Common myeloid progenitor, CD34-positive (primary cell): ENCODE data around the gene CENPA.
"Not testable (repeated sequence)": the region's sequence is repeated elsewhere in the genome, so short reads cannot be mapped to it uniquely, and the experiment has no call there.

Experiments
- CTCF ChIA-PET: fragments of 350-600 bp; sonication (Branson Sonifier 250); formaldehyde crosslinking; loops from one replicate; lab custom pipeline; 2021; ENCODE audit warnings: antibody characterized with exemption; lab: Charles Lee
- POLR2A ChIA-PET: fragments of 350-600 bp; sonication (Branson Sonifier 250); formaldehyde crosslinking; loops from one replicate; lab custom pipeline; 2021; ENCODE audit warnings: antibody characterized with exemption; lab: Charles Lee
- DNase-seq, 3 donors: peaks; one replicate each; pipeline versions ENCODE4 v3.0.0 to v3.0.0-alpha.2; 2013
- H3K27ac ChIP-seq, 2 experiments: 1 replicate in 1 of 2; 2 replicates in 1 of 2; pipeline ENCODE4 v1.7.0; 2013; ENCODE audit warnings: inconsistent platforms in 2 of 2, low read length in 2 of 2, mild to moderate bottlenecking in 2 of 2, low read depth in 1 of 2, moderate library complexity in 1 of 2; ENCODE audit not compliant: severe bottlenecking in 2 of 2, insufficient read depth in 1 of 2, poor library complexity in 1 of 2
- H3K27me3 ChIP-seq, 5 experiments: replicated peaks in 2 of 5; 1 replicate in 3 of 5; 2 replicates in 2 of 5; pipeline versions ENCODE4 v1.6.1 to v1.7.0; 2013; ENCODE audit warnings: low read length in 4 of 5, mild to moderate bottlenecking in 2 of 5, moderate library complexity in 2 of 5, inconsistent platforms in 1 of 5; ENCODE audit not compliant: insufficient read depth in 5 of 5, control insufficient read depth in 4 of 5
- H3K36me3 ChIP-seq, 4 experiments: 1 replicate in 2 of 4; 2 replicates in 2 of 4; pipeline versions ENCODE4 v1.6.1 to v1.7.0; 2013; ENCODE audit warnings: low read length in 3 of 4, control low read depth in 1 of 4, mild to moderate bottlenecking in 1 of 4; ENCODE audit not compliant: control insufficient read depth in 4 of 4, insufficient read depth in 4 of 4
- H3K4me1 ChIP-seq, 4 experiments: 1 replicate in 3 of 4; 2 replicates in 1 of 4; pipeline versions ENCODE4 v1.6.1 to v1.7.1; 2013; ENCODE audit warnings: low read length in 3 of 4, mild to moderate bottlenecking in 3 of 4, control low read depth in 1 of 4, inconsistent platforms in 1 of 4, moderate library complexity in 1 of 4; ENCODE audit not compliant: control insufficient read depth in 4 of 4, insufficient read depth in 4 of 4; ENCODE audit errors: control extremely low read depth in 1 of 4
- H3K4me3 ChIP-seq, 7 experiments: 1 replicate in 4 of 7; 2 replicates in 3 of 7; pipeline versions ENCODE4 v1.5.1 to v1.7.0; 2013; ENCODE audit warnings: mild to moderate bottlenecking in 7 of 7, low read length in 6 of 7, moderate library complexity in 6 of 7, inconsistent platforms in 2 of 7, low read depth in 2 of 7, control low read depth in 1 of 7; ENCODE audit not compliant: insufficient read depth in 4 of 7, control insufficient read depth in 1 of 7; ENCODE audit errors: extremely low read depth in 1 of 7
- H3K9me3 ChIP-seq, 5 experiments: 1 replicate in 4 of 5; 2 replicates in 1 of 5; pipeline versions ENCODE4 v1.6.1 to v1.7.1; 2013; ENCODE audit warnings: low read length in 4 of 5, mild to moderate bottlenecking in 2 of 5, inconsistent platforms in 1 of 5, low read depth in 1 of 5, moderate library complexity in 1 of 5; ENCODE audit not compliant: control insufficient read depth in 4 of 5, insufficient read depth in 2 of 5; ENCODE audit errors: control extremely low read depth in 1 of 5
- WGBS: methylation state at CpG from one replicate; pipeline ENCODE4 v1.1.5; 2013; ENCODE audit not compliant: insufficient coverage; 5-methylcytosine and 5-hydroxymethylcytosine counted together

The CENPA gene

DNA sequence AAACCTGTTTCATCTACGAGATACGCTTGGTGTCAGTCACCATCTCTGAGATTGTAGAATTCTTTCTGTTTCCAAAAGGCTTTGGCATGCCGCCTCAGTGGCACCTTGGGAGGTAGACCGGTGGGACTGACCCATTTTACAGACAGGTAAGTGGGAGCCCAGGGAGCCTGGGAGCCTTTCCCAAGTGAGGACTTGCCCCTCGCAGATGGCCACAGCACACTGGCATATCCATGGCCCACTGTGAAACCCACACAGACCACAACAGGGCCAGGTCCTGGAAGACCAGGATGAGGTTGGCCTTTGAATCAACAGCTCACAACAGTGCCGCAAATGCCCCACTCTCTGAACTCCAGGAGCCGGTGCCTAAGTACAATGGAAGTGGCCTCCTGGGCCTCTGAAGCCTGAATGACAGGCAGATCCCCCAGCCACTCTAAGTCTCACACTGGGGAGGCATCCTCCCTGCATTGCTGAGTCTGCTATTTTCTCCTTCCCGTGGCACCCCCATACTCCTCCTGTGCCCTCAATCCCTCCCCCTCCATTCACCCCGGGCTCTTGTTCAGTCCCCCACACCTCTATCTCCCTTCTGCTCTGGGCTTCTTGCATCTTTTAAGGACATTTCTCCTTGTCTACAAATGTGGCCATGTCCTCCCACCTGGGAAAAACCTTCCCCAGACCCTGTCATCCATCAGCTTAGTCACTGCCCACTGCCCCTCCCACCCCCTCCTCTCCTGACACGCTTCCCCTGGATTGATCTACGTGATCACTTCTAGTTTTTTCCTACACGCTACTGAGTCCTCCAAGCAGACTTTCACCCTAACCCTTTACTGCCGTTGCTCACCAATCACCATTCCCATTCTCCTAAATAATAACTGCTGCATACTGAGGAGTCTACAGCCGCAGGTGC is 26.2 kb downstream of the CENPA start:
- ChIA-PET POLR2A (no interaction called here), CTCF (interaction anchor here (1.2 kb wide), 1 partner anchor 34 kb away, joined by 3 read pairs; no protein-coding TSS in a partner anchor)
- Histone ChIP-seq H3K27me3 (no peaks in the 10 kb centered on the region), H3K36me3 (no peaks in the 10 kb centered on the region), H3K4me1 (peaks cover 11 to 23% (median 19%) of the 10 kb centered on the region in 4 experiments), H3K4me3 (no peak overlapping the region), H3K9me3 (no peaks in the 10 kb centered on the region), H3K27ac (no peak overlapping the region)
- WGBS, result 93% methylated on average over 11 of the region's 14 CpGs
- no peak for DNase-seq

DNA sequence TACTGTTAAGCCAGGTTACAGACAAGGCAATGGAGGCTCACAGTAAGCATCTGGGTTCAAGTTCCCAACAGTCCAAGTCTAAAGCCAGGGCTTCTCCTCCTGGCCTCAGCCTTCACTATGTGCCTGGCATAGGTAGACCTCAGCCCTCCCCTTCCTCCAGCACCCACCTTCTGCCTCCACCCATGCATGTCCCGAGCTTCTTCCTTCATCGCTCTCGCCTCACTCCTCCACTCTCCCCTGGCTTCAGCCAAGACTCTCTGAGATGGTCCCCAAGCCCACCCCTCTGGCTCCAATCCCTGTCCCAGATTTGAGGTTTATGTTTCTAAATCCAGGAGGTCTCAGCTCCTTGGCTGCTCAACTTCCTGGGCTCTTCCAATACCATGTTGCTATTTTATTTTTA is 26.9 kb downstream of the CENPA start:
- H3K27me3 ChIP-seq, result no peaks in the 10 kb centered on the region
- POLR2A ChIA-PET, result no interaction called here
- H3K36me3 ChIP-seq, result no peaks in the 10 kb centered on the region
- H3K4me1 ChIP-seq, result peaks cover 11 to 24% (median 19%) of the 10 kb centered on the region in 4 experiments
- no peak for DNase-seq
- CTCF ChIA-PET, result interaction anchor here (1.2 kb wide), 1 partner anchor 33 kb away, joined by 3 read pairs; no protein-coding TSS in a partner anchor
- 100% methylated on average over 3 of the region's 3 CpGs for WGBS
- H3K27ac ChIP-seq, result no peak overlapping the region
- H3K4me3 ChIP-seq, result no peak overlapping the region
- no peaks in the 10 kb centered on the region for H3K9me3 ChIP-seq

DNA sequence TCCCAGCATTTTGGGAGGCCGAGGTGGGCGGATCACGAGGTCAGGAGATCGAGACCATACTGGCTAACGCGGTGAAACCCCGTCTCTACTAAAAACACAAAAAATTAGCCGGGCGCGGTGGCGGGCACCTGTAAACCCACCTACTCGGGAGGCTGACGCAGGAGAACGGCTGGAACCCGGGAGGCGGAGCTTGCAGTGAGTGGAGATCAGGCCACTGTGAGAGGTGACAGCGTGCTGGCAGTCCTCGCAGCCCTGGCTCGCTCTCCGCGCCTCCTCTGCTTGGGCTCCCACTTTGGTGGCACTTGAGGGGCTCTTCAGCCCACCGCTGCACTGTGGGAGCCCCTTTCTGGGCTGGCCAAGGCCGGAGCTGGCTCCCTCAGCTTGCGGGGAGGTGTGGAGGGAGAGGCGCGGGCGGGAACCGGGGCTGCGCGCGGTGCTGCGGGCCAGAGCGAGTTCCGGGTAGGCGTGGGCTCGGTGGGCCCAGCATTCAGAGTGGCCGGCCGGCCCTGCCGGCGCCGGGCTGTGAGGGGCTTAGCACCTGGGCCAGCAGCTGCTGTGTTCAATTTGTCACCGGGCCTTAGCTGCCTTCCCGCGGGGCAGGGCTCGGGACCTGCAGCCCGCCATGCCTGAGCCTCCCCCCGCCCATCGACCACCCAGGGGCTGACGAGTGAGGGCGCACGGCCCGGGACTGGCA is 28.4 kb downstream of the CENPA start:
- POLR2A ChIA-PET, result interaction anchor here (1.5 kb wide), 1 partner anchor 32 kb away, joined by 6 read pairs; no protein-coding TSS in a partner anchor
- peaks cover 11 to 23% (median 19%) of the 10 kb centered on the region in 4 experiments for H3K4me1 ChIP-seq
- H3K36me3 ChIP-seq, H3K9me3 ChIP-seq, CTCF ChIA-PET, H3K27ac ChIP-seq, DNase-seq, H3K27me3 ChIP-seq, H3K4me3 ChIP-seq: not testable (repeated sequence)
- WGBS, result 95% methylated on average over 39 of the region's 52 CpGs

DNA sequence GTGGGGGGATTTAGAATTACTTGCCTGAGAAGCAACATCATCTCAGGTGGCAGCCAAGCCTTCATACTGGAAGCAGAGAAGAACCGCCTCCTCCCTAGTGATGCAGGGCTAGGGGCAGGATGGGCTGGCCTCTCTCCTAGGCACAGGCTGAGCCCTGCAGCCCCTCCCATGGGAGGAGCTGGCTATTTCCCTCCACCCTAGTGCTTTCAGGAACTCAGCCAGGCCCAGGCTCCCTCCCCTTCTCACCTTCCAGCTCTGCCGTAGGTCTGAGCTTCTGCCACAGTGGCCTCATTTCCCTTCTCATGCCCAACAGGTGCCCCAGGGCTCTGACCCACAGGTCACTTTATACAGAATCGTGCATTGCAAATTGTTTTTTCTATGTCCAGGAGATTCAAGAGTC is 31.0 kb downstream of the CENPA start:
- no peaks in the 10 kb centered on the region for H3K36me3 ChIP-seq
- no peak overlapping the region for H3K4me3 ChIP-seq
- H3K9me3 ChIP-seq, result no peaks in the 10 kb centered on the region
- no peak overlapping the region for H3K27ac ChIP-seq
- DNase-seq, result no peak
- WGBS, result 86% methylated on average over 2 of the region's 3 CpGs
- CTCF ChIA-PET, result interaction anchor here (0.8 kb wide), 1 partner anchor 29 kb away, joined by 3 read pairs; no protein-coding TSS in a partner anchor
- H3K4me1 ChIP-seq, result peaks cover 0 to 3% (median 0%) of the 10 kb centered on the region in 4 experiments
- POLR2A ChIA-PET, result no interaction called here
- peaks cover 0 to 3% (median 0%) of the 10 kb centered on the region in 5 experiments for H3K27me3 ChIP-seq

DNA sequence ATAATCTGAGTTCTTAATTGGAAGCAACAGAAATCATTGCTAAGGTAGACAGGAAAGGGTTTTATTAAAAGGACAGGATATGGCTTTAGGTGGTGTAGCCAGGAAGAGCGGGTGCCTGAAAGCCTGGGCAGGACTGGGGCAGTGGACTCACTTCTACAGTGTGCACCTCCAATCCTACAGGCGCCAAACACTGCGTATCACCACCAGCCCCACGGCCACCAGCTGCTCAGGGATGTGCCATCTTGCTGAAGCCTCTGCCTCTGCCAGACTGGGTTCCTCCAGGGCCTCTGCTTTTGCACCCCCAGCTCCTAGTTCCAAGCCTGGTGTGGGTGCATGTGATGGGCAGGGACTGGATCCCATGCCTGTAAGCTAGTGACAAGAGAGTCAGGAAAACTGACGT is 32.4 kb downstream of the CENPA start:
- WGBS, result 100% methylated on average over 5 of the region's 5 CpGs
- Histone ChIP-seq H3K27me3 (peaks cover 0 to 3% (median 0%) of the 10 kb centered on the region in 5 experiments), H3K36me3 (no peaks in the 10 kb centered on the region), H3K4me3 (no peak overlapping the region), H3K9me3 (no peaks in the 10 kb centered on the region), H3K4me1 (peaks cover 0 to 4% (median 2%) of the 10 kb centered on the region in 4 experiments), H3K27ac (no peak overlapping the region)
- ChIA-PET CTCF (no interaction called here), POLR2A (no interaction called here)
- DNase-seq, result no peak

DNA sequence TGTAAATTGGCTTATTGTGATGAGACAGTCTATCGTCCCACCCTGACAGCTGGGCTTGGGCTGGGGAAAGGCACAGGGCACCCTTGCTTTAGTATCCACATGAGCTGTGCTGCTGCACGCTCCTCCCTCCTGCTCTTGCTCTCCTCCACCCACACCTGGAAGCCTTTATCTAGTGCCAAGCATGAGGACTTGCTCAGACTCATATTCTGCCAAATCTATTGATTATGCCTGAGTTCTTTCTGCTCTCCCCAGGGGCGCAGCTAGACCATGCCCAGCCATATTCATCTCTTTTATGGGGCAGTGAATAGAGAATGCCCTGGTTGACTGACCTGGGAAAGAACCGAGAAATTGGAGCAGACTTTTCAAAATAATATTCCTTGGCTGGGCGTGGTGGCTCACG is 33.1 kb downstream of the CENPA start:
- CTCF ChIA-PET, result no interaction called here
- Histone ChIP-seq H3K4me3 (no peak overlapping the region), H3K36me3 (no peaks in the 10 kb centered on the region), H3K27me3 (peaks cover 0 to 3% (median 0%) of the 10 kb centered on the region in 5 experiments), H3K4me1 (peaks cover 0 to 4% (median 2%) of the 10 kb centered on the region in 4 experiments), H3K9me3 (no peaks in the 10 kb centered on the region), H3K27ac (no peak overlapping the region)
- POLR2A ChIA-PET, result no interaction called here
- WGBS, result 96% methylated on average over 6 of the region's 6 CpGs
- DNase-seq, result no peak
